K562 (cell line): ENCODE data around the gene LRMDA. TPM values are rescaled to one million over a fixed set of nuclear protein-coding genes. Genes with fewer than 3 reads are reported as not detected.

Source experiments
- ATAC-seq: fragments of 200-7000 bp; cut with Tn5 transposase; 3 replicates; pipeline ENCODE4 v1.9.1; 2020; ENCODE audit warnings: moderate library complexity
- BruUV-seq: library from RNA; stranded (reverse); fragments of 400-500 nt; replicated peaks from 2 replicates; lab custom pipeline; 2021; lab: Mats Ljungman, UMichigan
- CTCF ChIA-PET: fragments of 300-600 bp; formaldehyde crosslinking; extraction: SDS; loops from one replicate; lab custom pipeline; 2021; ENCODE audit warnings: low intra/inter-chr PET ratio; lab: Yijun Ruan, JAX
- POLR2A ChIA-PET: fragments of 300-600, 350-650 bp; sonication (Branson Sonifier 250); formaldehyde crosslinking; extraction: SDS; loops from one replicate; lab custom pipeline; 2021; ENCODE audit warnings: antibody characterized with exemption, inconsistent platforms; lab: Yijun Ruan, JAX
- DNase-seq, 4 experiments: peaks; one replicate each; pipeline versions ENCODE4 v3.0.0 to v3.0.0-alpha.2; 2011 to 2018; ENCODE audit warnings: low spot score in 3 of 4, mixed read lengths in 3 of 4; ENCODE audit errors: extremely low read depth in 1 of 4
- FAIRE-seq: peaks from 2 replicates; lab custom pipeline; 2011; peaks lifted over from hg19 to GRCh38; lab: Jason Lieb, UNC
- H2AFZ ChIP-seq: 2 replicates; pipeline ENCODE4 v1.6.0; 2011; ENCODE audit warnings: low read depth, low read length, control low read depth, inconsistent platforms
- H3K27ac ChIP-seq: fragments of 200-600 bp; 3 replicates; pipeline ENCODE4 v1.8.0; 2011; ENCODE audit warnings: low read depth, mild to moderate bottlenecking, control low read depth, inconsistent platforms, low read length, moderate library complexity, mixed read lengths; ENCODE audit errors: extremely low read depth
- H3K27me3 ChIP-seq, 2 experiments: fragments of 300-600 bp in 1 of 2; 2 replicates in 1 of 2; 3 replicates in 1 of 2; pipeline versions ENCODE4 v1.6.0 to v1.8.0; 2011; ENCODE audit warnings: inconsistent platforms in 2 of 2, low read length in 2 of 2, mild to moderate bottlenecking in 1 of 2, mixed read lengths in 1 of 2, moderate library complexity in 1 of 2; ENCODE audit not compliant: control insufficient read depth in 2 of 2, insufficient read depth in 2 of 2
- H3K36me3 ChIP-seq: fragments of 300-600 bp; 3 replicates; pipeline ENCODE4 v1.8.0; 2011; ENCODE audit warnings: mild to moderate bottlenecking, low read length, inconsistent platforms; ENCODE audit not compliant: control insufficient read depth, insufficient read depth
- H3K4me1 ChIP-seq, 2 experiments: fragments of 200-600 bp in 1 of 2; replicated peaks in 1 of 2; 2 replicates in 1 of 2; 3 replicates in 1 of 2; pipeline versions ENCODE4 v1.5.1 to v1.8.0; 2011; ENCODE audit warnings: inconsistent platforms in 2 of 2, low read length in 2 of 2, mild to moderate bottlenecking in 1 of 2, mixed read lengths in 1 of 2, moderate library complexity in 1 of 2; ENCODE audit not compliant: control insufficient read depth in 2 of 2, insufficient read depth in 2 of 2
- H3K4me2 ChIP-seq: 2 replicates; pipeline ENCODE4 v1.6.1; 2011; ENCODE audit warnings: low read length, control low read depth, inconsistent platforms, mixed read lengths; ENCODE audit not compliant: insufficient read depth
- H3K4me3 ChIP-seq: fragments of 200-600 bp; sonication (generic), shearing (Covaris generic); 2 replicates; pipeline ENCODE4 v1.5.1; 2016; ENCODE audit warnings: control low read depth, inconsistent platforms
- H3K79me2 ChIP-seq: fragments of 200-600 bp; 3 replicates; pipeline ENCODE4 v1.8.0; 2011; ENCODE audit warnings: low read length, inconsistent platforms; ENCODE audit not compliant: control insufficient read depth, insufficient read depth
- H3K9ac ChIP-seq, 2 experiments: 2 replicates each; pipeline versions ENCODE4 v1.6.0 to v1.6.1; 2011; ENCODE audit warnings: low read depth in 2 of 2, low read length in 2 of 2, control low read depth in 1 of 2, inconsistent platforms in 1 of 2, mild to moderate bottlenecking in 1 of 2, mixed read lengths in 1 of 2; ENCODE audit not compliant: insufficient read depth in 1 of 2
- H3K9me1 ChIP-seq: one replicate; pipeline ENCODE4 v1.6.0; 2011; ENCODE audit warnings: inconsistent platforms, mild to moderate bottlenecking, low read length, moderate library complexity; ENCODE audit not compliant: control insufficient read depth, insufficient read depth
- H3K9me3 ChIP-seq: replicated peaks from 2 replicates; pipeline ENCODE4 v1.5.1; 2011; ENCODE audit warnings: low read depth, low read length, inconsistent platforms; ENCODE audit not compliant: control insufficient read depth, insufficient read depth
- H4K20me1 ChIP-seq: replicated peaks from 2 replicates; pipeline ENCODE4 v1.6.1; 2011; ENCODE audit warnings: low read length, inconsistent platforms, mixed read lengths; ENCODE audit not compliant: control insufficient read depth, insufficient read depth
- CBFB ChIP-seq: sonication (generic); formaldehyde crosslinking; IDR thresholded peaks from 2 replicates; pipeline ENCODE4 v1.4.0; 2020; ENCODE audit warnings: mild to moderate bottlenecking, missing genetic modification reagents
- DNMT1 ChIP-seq: fragments of 450-650 bp; IDR thresholded peaks from 2 replicates; pipeline ENCODE4 v1.6.1; 2016; ENCODE audit warnings: antibody characterized with exemption, mild to moderate bottlenecking
- ELF1 ChIP-seq: fragments of 200-800 bp; sonication (Bioruptor generic); IDR thresholded peaks from 2 replicates; pipeline ENCODE4 v1.6.1; 2016; ENCODE audit warnings: missing genetic modification characterization, missing compliant biosample characterization
- ETV1 ChIP-seq: fragments of 450-650 bp; conservative IDR thresholded peaks from 2 replicates; pipeline ENCODE4 v1.6.1; 2016; ENCODE audit warnings: missing genetic modification characterization, control low read depth, low read depth, missing compliant biosample characterization
- HMGN3 ChIP-seq: IDR thresholded peaks from 2 replicates; pipeline ENCODE4 v1.6.1; 2011; ENCODE audit warnings: borderline replicate concordance, low read depth, mild to moderate bottlenecking, mixed read lengths, low read length; ENCODE audit not compliant: insufficient read length; ENCODE audit errors: extremely low read depth
- KLF16 ChIP-seq: IDR thresholded peaks from 2 replicates; pipeline ENCODE4 v1.6.1; 2016; ENCODE audit warnings: antibody characterized with exemption
- LEF1 ChIP-seq: fragments of 450-650 bp; IDR thresholded peaks from 2 replicates; pipeline ENCODE4 v1.6.1; 2016; ENCODE audit warnings: mild to moderate bottlenecking
- MIER1 ChIP-seq: fragments of 450-650 bp; IDR thresholded peaks from 2 replicates; pipeline ENCODE4 v1.6.1; 2016; ENCODE audit warnings: antibody characterized with exemption, mild to moderate bottlenecking, low read depth
- POLR2AphosphoS5 ChIP-seq: IDR thresholded peaks from 2 replicates; pipeline ENCODE4 v1.6.1; 2011; ENCODE audit warnings: mild to moderate bottlenecking, low read depth, low read length, moderate library complexity; ENCODE audit not compliant: control insufficient read depth, insufficient read depth
- POLR2H ChIP-seq: IDR thresholded peaks from 2 replicates; pipeline ENCODE4 v1.6.1; 2016; ENCODE audit warnings: missing genetic modification characterization, low read depth, mild to moderate bottlenecking, control low read depth, missing compliant biosample characterization, moderate library complexity
- SNRNP70 ChIP-seq: fragments of 200-400 bp; formaldehyde crosslinking; optimal IDR thresholded peaks from 2 replicates; pipeline ENCODE3; 2017; ENCODE audit warnings: low read depth, low read length
- SRF ChIP-seq, 2 experiments: fragments of 250-450, 450-650 bp in 1 of 2; sonication (Bioruptor Pico) in 1 of 2; sonication (generic) in 1 of 2; formaldehyde crosslinking; IDR thresholded peaks; 2 replicates each; pipeline versions ENCODE4 v1.5.0 to v1.5.1; 2020 to 2022; ENCODE audit warnings: mild to moderate bottlenecking in 1 of 2, missing genetic modification reagents in 1 of 2
- WGBS: fragments of 100-300 bp; shearing (Covaris generic); methylation state at CpG from one replicate; pipeline ENCODE4 v1.1.6; 2016; ENCODE audit warnings: low coverage, mixed read lengths; ENCODE audit not compliant: insufficient coverage; ENCODE audit errors: missing lambda C conversion rate; 5-methylcytosine and 5-hydroxymethylcytosine counted together
- in situ Hi-C: fragments of 300-500 bp; cut with MboI; formaldehyde crosslinking; loops from 4 replicates; pipeline ENCODE4 v1.15.0; 2018; ENCODE audit warnings: inconsistent platforms, mixed read lengths
- intact Hi-C: fragments of 100-400 bp; cut with micrococcal nuclease; formaldehyde crosslinking; loops from 2 replicates; pipeline ENCODE4 v1.14.2; 2022
- polyA plus RNA-seq, 8 experiments: library from polyadenylated mRNA; depleted of rRNA in 4 of 8; stranded (reverse) in 5 of 8; unstranded in 3 of 8; fragments of >200 nt; fragmentation: Nextera tagmentation in 2 of 8; fragmentation: Illumina TruSeq in 1 of 8; extraction: Ambion mirVana in 2 of 8; extraction: Trizol in 1 of 8; gene quantifications; 2 replicates each; pipeline versions ENCODE4 v1.2.1 to v1.2.3, GENCODE V29; 2011 to 2014; ENCODE audit warnings: inconsistent platforms in 1 of 8, missing spikeins in 1 of 8
- total RNA-seq, 7 experiments: library from RNA; depleted of rRNA in 6 of 7; stranded (reverse); fragments of >200 nt in 6 of 7; fragmentation: Illumina TruSeq in 2 of 7; extraction: Trizol in 2 of 7; gene quantifications; 2 replicates each; pipeline versions ENCODE4 v1.2.1 to v1.2.3, GENCODE V29; 2011 to 2021; ENCODE audit warnings: low replicate concordance in 1 of 7

The LRMDA gene
- total and polyA plus RNA-seq, 9 of the 15 experiments (the other 6 are each of a cell fraction or from before 2014, with no cell fraction given): 0.25 TPM; not detected in 8

- DNase-seq: no peak
- no peak overlapping the region for H2AFZ ChIP-seq
- FAIRE-seq: no peak
- POLR2A ChIA-PET: no interaction called here
- no peak overlapping the region for H3K4me3 ChIP-seq
- H3K4me2 ChIP-seq: no peak overlapping the region
- intact Hi-C loops: no loop called here
- no peak overlapping the region for H3K27ac ChIP-seq
- TF ChIP-seq LEF1 (no peak), DNMT1 (no peak), MIER1 (no peak), KLF16 (no peak), SNRNP70 (no peak), POLR2AphosphoS5 (no peak), ELF1 (tag) (no peak), CBFB (no peak), HMGN3 (no peak), POLR2H (tag) (no peak), ETV1 (tag) (no peak), SRF (CRISPR knock-in tag; IDR thresholded peaks at IDR 0.05) (no peak)
- CTCF ChIA-PET: no interaction called here
- H4K20me1 ChIP-seq: no peaks in the 10 kb centered on the region
- H3K27me3 ChIP-seq: no peaks in the 10 kb centered on the region
- no peak overlapping the region for H3K9ac ChIP-seq
- no peaks in the 10 kb centered on the region for H3K4me1 ChIP-seq
- no peak for ATAC-seq
- WGBS: 0% methylated on average over 1 of the region's 1 CpG
- no peaks in the 10 kb centered on the region for H3K9me3 ChIP-seq
- H3K79me2 ChIP-seq: no peaks in the 10 kb centered on the region
- no TSS peak for BruUV-seq
- H3K9me1 ChIP-seq: no peaks in the 10 kb centered on the region
- no peaks in the 10 kb centered on the region for H3K36me3 ChIP-seq
- in situ Hi-C loops: no loop called here
Observed at GRCh38 chr10:76514869-76515268, 1083.4 kb downstream of the LRMDA start.
